ENCODE data around the gene UGT1A5. TPM values are rescaled to one million over a fixed set of nuclear protein-coding genes. Genes with fewer than 3 reads are reported as not detected.

The UGT1A5 gene
- total RNA-seq, 1 donor from 2014 or later = 1.2 TPM

- TF ChIP-seq POLR2A (IDR thresholded peaks at IDR 0.05) (no peak), POLR2AphosphoS5 (IDR thresholded peaks at IDR 0.05; ENCODE audit: insufficient read depth in 1 of 2, low read depth in 1 of 2) (no peak), CTCF (IDR thresholded peaks at IDR 0.05) (no peak)
- no peaks in the 10 kb centered on the region for H3K27me3 ChIP-seq
- no peaks in the 10 kb centered on the region for H3K4me1 ChIP-seq
- H3K4me3 ChIP-seq = no peak overlapping the region
- no peaks in the 10 kb centered on the region for H3K9me3 ChIP-seq
- H3K27ac ChIP-seq = no peak overlapping the region
- intact Hi-C loops (cut with DNase I) = no loop called here
- peak in 1 of 2 donors; percentile 77 for DNase-seq (ENCODE audit: extremely low spot score in 2 of 2)
- no peaks in the 10 kb centered on the region for H3K36me3 ChIP-seq
Measured at GRCh38 chr2:233803994-233804393, 91.3 kb downstream of the UGT1A5 start.

- Histone ChIP-seq H3K36me3 (no peaks in the 10 kb centered on the region), H3K27ac (no peak overlapping the region), H3K4me3 (no peak overlapping the region), H3K4me1 (no peaks in the 10 kb centered on the region), H3K27me3 (no peaks in the 10 kb centered on the region), H3K9me3 (no peaks in the 10 kb centered on the region)
- no peak for TF ChIP-seq POLR2A (IDR thresholded peaks at IDR 0.05)
- no peak for TF ChIP-seq CTCF (IDR thresholded peaks at IDR 0.05)
- no peak for TF ChIP-seq POLR2AphosphoS5 (IDR thresholded peaks at IDR 0.05; ENCODE audit: insufficient read depth in 1 of 2, low read depth in 1 of 2)
- DNase-seq (ENCODE audit: extremely low spot score in 2 of 2) = peak in 1 of 2 donors; percentile 79
- intact Hi-C loops (cut with DNase I) = no loop called here
Measured at GRCh38 chr2:233807215-233807865, 94.6 kb downstream of the UGT1A5 start.

GRCh38 chr2:233807966-233808935, 95.5 kb downstream of the UGT1A5 start:
- intact Hi-C loops (cut with DNase I) = no loop called here
- TF ChIP-seq POLR2A (IDR thresholded peaks at IDR 0.05) (no peak), POLR2AphosphoS5 (IDR thresholded peaks at IDR 0.05; ENCODE audit: insufficient read depth in 1 of 2, low read depth in 1 of 2) (no peak), CTCF (IDR thresholded peaks at IDR 0.05) (no peak)
- peak in 1 of 2 donors; percentile 58 for DNase-seq (ENCODE audit: extremely low spot score in 2 of 2)
- H3K36me3 ChIP-seq = no peaks in the 10 kb centered on the region
- no peaks in the 10 kb centered on the region for H3K4me1 ChIP-seq
- no peaks in the 10 kb centered on the region for H3K9me3 ChIP-seq
- H3K4me3 ChIP-seq = no peak overlapping the region
- H3K27ac ChIP-seq = no peak overlapping the region
- H3K27me3 ChIP-seq = no peaks in the 10 kb centered on the region

GRCh38 chr2:233810385-233810784, 97.7 kb downstream of the UGT1A5 start:
- DNase-seq (ENCODE audit: extremely low spot score in 2 of 2) = peak in 1 of 2 donors; percentile 54
- no peaks in the 10 kb centered on the region for H3K4me1 ChIP-seq
- TF ChIP-seq POLR2AphosphoS5 (IDR thresholded peaks at IDR 0.05; ENCODE audit: insufficient read depth in 1 of 2, low read depth in 1 of 2) (no peak), POLR2A (IDR thresholded peaks at IDR 0.05) (no peak), CTCF (IDR thresholded peaks at IDR 0.05) (no peak)
- H3K27ac ChIP-seq = no peak overlapping the region
- no peaks in the 10 kb centered on the region for H3K36me3 ChIP-seq
- no peak overlapping the region for H3K4me3 ChIP-seq
- H3K27me3 ChIP-seq = no peaks in the 10 kb centered on the region
- intact Hi-C loops (cut with DNase I) = no loop called here
- H3K9me3 ChIP-seq = no peaks in the 10 kb centered on the region

All from vagina (tissue), 2 donors.